PC-3 (cell line): ENCODE results near the gene ABLIM3.

Experiments
- EZH2 ChIP-seq: fragments of 300-600 bp; sonication (generic); IDR thresholded peaks from one replicate; pipeline ENCODE4 v1.6.1; 2017; ENCODE audit warnings: antibody characterized with exemption, mild to moderate bottlenecking, low read length; ENCODE audit not compliant: unreplicated experiment
- EZH2phosphoT487 ChIP-seq: fragments of 300-600 bp; sonication (generic); IDR thresholded peaks from 2 replicates; pipeline ENCODE4 v1.6.1; 2018; ENCODE audit warnings: mild to moderate bottlenecking, antibody characterized with exemption, low read length, borderline replicate concordance
- TF ChIP-seq, protein P1 (sequence below): fragments of 300-600 bp; sonication (generic); conservative IDR thresholded peaks from 2 replicates; pipeline ENCODE4 v1.5.1; 2017; ENCODE audit warnings: antibody characterized with exemption, low read depth, mild to moderate bottlenecking, low read length

GRCh38 chr5:149161026-149161687 lies 19.9 kb downstream of the ABLIM3 start:
- TF ChIP-seq, protein P1, sequence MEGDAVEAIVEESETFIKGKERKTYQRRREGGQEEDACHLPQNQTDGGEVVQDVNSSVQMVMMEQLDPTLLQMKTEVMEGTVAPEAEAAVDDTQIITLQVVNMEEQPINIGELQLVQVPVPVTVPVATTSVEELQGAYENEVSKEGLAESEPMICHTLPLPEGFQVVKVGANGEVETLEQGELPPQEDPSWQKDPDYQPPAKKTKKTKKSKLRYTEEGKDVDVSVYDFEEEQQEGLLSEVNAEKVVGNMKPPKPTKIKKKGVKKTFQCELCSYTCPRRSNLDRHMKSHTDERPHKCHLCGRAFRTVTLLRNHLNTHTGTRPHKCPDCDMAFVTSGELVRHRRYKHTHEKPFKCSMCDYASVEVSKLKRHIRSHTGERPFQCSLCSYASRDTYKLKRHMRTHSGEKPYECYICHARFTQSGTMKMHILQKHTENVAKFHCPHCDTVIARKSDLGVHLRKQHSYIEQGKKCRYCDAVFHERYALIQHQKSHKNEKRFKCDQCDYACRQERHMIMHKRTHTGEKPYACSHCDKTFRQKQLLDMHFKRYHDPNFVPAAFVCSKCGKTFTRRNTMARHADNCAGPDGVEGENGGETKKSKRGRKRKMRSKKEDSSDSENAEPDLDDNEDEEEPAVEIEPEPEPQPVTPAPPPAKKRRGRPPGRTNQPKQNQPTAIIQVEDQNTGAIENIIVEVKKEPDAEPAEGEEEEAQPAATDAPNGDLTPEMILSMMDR = no peak
- TF ChIP-seq EZH2phosphoT487 (no peak), EZH2 (no peak)
